SHP77 treated with DMSO at 0.1 percent for 48 hours (cell line): ENCODE results near the gene TMCO1.
"Not testable (repeated sequence)": the region's sequence is repeated elsewhere in the genome, so short reads cannot be mapped to it uniquely, and the experiment has no call there.

Experiments
- DNase-seq: peaks from one replicate; lab custom pipeline; 2025; lab: John Stamatoyannopoulos, UW

TMCO1 gene

GRCh38 chr1:165747632-165748447, 20.8 kb downstream of the TMCO1 start:
- no peak for DNase-seq

GRCh38 chr1:165744913-165745312, 23.8 kb downstream of the TMCO1 start:
- not testable (repeated sequence) for DNase-seq

GRCh38 chr1:165742194-165742593, 26.5 kb downstream of the TMCO1 start:
- DNase-seq = no peak

GRCh38 chr1:165738794-165739193, 29.9 kb downstream of the TMCO1 start:
- no peak for DNase-seq

- DNase-seq = no peak
These were observed 31.5 kb downstream of the TMCO1 start for GRCh38 chr1:165737196-165737595.

GRCh38 chr1:165734906-165735305, 33.8 kb downstream of the TMCO1 start:
- DNase-seq = no peak

- no peak for DNase-seq
These were observed 41.8 kb downstream of the TMCO1 start for GRCh38 chr1:165726841-165727240.

- no peak for DNase-seq
These were observed 42.5 kb downstream of the TMCO1 start for GRCh38 chr1:165726169-165726568.

- DNase-seq = peak; percentile 21
These were observed 50.7 kb downstream of the TMCO1 start for GRCh38 chr1:165717918-165718515.

GRCh38 chr1:165716265-165717051, 52.2 kb downstream of the TMCO1 start:
- not testable (repeated sequence) for DNase-seq

- no peak for DNase-seq
These were observed 55.9 kb downstream of the TMCO1 start for GRCh38 chr1:165712764-165713163.

GRCh38 chr1:165707984-165708706, 60.5 kb downstream of the TMCO1 start:
- no peak for DNase-seq

GRCh38 chr1:165703648-165704047, 65.0 kb downstream of the TMCO1 start:
- no peak for DNase-seq

GRCh38 chr1:165701922-165702321, 66.7 kb downstream of the TMCO1 start:
- DNase-seq = not testable (repeated sequence)

- no peak for DNase-seq
These were observed 69.1 kb downstream of the TMCO1 start for GRCh38 chr1:165699577-165699976.

- no peak for DNase-seq
These were observed 70.0 kb downstream of the TMCO1 start for GRCh38 chr1:165698761-165699052.

GRCh38 chr1:165697881-165698760, 70.5 kb downstream of the TMCO1 start, which contains the start of gene ALDH9A1:
Gene ALDH9A1 (minus strand): TSS chr1:165698562. CDS start chr1:165698558, 4 bp downstream.
- peak; percentile 69 for DNase-seq

- no peak for DNase-seq
These were observed 71.2 kb downstream of the TMCO1 start for GRCh38 chr1:165697491-165697880.

GRCh38 chr1:165696625-165697100, 72.0 kb downstream of the TMCO1 start:
- no peak for DNase-seq

- DNase-seq = no peak
These were observed 73.6 kb downstream of the TMCO1 start for GRCh38 chr1:165695031-165695430.

- DNase-seq = no peak
These were observed 80.6 kb downstream of the TMCO1 start for GRCh38 chr1:165688046-165688445.
